ENCODE measurements around the gene CHAF1B.
"Not testable (repeated sequence)": the region's sequence is repeated elsewhere in the genome, so short reads cannot be mapped to it uniquely, and the experiment has no call there.

CHAF1B gene

GRCh38 chr21:36391649-36392048 lies 6.5 kb downstream of the CHAF1B start:
- DNase-seq = not testable (repeated sequence)

- no peak for DNase-seq
These were observed 10.3 kb downstream of the CHAF1B start for GRCh38 chr21:36395353-36396111.

DNA sequence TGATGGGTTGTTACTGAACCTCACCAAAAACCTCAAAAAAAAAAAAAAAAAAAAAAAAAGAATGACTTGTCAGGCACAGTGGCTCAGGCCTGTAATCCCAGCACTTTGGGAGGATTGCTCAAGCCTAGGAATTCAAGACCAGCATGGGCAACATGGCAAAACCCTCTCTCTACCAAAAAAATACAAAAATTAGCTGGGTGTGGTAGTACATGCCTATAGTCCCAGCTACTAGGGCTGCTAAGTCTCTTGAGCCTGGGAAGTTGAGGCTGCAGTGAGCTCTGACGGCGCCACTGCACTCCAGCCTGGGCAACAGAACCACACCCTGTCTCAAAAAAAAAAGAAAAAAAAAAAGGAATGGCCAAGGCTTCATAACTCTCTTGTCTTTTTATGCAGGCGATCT lies 11.1 kb downstream of the CHAF1B start:
- DNase-seq = no peak

GRCh38 chr21:36396971-36397370 lies 11.8 kb downstream of the CHAF1B start:
- no peak for DNase-seq

GRCh38 chr21:36397606-36398005 lies 12.4 kb downstream of the CHAF1B start:
- DNase-seq = no peak

DNA sequence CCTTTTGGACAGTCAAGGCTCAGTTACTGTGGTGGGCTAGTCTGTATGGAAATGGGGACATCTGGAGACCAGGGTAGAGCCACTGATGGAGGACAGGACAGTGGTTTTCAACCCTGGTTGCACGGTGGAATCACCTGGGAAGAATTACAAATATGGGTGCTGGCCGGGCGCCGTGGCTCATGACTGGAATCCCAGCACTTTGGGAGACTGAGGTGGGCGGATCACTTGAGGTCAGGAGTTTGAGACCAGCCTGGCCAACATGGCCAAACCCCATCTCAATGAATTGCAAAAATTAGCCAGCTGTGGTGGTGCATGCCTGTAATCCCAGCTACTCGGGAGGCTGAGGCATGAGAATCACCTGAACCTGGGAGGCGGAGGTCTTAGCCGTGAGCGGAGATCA lies 14.5 kb downstream of the CHAF1B start:
- not testable (repeated sequence) for DNase-seq

- no peak for DNase-seq
These were observed 15.5 kb downstream of the CHAF1B start for GRCh38 chr21:36400719-36401118.

- DNase-seq = no peak
These were observed 17.1 kb downstream of the CHAF1B start for GRCh38 chr21:36402339-36402738.

DNA sequence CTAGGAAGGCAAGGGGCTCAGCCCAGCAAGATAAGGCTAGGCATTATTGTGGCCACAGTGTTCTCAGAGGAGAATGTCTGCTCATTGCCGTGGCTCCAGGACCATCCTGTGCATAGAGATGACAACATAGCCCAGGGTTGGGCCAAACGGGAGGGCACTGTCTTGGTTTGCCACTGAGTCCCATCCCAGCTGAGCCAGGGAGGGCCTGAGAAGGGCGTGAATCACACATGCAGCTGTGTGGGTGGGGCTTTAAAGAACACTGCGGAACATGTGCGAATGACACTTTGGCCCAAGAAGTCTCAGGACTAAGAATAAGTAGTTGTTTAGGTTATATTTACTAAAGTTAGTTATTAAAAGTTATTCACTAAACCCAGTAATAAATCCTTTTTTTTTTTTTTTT lies 18.5 kb downstream of the CHAF1B start:
- DNase-seq = no peak

DNA sequence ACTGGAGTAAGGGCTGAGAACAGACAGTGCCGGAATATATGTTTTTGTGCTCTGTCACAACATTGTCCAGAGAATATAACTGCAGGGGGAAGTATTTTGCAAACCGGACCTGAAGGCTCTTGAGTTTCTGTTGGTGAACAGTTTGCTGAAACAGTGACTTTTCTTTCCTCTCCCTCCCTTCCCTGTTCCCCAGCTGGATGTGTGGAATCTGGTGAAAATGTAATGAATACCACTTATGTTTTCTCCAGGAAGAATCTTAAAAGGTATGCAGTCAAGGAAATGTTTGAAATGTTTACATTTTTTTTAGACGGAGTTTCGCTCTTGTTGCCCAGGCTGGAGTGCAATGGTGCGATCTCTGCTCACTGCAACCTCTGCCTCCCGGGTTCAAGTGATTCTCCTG lies 23.4 kb downstream of the CHAF1B start:
- no peak for DNase-seq

DNA sequence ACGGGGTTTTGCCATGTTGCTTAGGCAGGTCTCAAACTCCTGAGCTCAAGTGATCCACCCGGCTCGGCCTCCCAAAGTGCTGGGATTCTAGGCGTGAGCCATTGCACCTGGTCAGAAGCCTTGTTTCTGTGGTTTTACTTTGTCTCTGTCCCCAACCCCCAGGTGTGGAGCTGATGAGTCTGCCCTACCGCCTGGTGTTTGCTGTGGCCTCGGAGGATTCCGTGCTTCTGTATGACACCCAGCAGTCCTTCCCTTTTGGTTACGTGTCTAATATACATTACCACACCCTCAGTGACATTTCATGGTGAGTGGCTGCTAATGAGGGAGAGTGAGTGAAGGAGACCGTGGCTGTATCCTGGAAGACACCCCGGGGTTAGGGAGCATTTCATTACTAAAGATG lies 26.1 kb downstream of the CHAF1B start:
- no peak for DNase-seq

DNA sequence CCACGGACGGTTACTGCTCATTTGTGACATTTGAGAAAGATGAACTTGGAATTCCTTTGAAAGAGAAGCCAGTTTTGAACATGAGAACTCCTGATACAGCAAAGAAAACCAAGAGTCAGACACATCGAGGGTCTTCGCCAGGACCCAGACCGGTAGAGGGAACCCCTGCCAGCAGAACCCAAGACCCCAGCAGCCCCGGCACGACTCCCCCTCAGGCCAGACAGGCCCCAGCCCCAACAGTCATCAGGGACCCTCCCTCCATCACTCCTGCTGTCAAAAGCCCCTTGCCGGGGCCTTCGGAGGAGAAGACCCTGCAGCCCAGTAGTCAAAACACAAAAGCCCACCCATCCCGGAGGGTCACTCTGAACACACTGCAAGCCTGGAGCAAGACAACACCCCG lies 27.7 kb downstream of the CHAF1B start:
- DNase-seq = no peak

- DNase-seq = no peak
These were observed 30.2 kb downstream of the CHAF1B start for GRCh38 chr21:36415375-36415774.

GRCh38 chr21:36419241-36419640 lies 34.0 kb downstream of the CHAF1B start:
- DNase-seq = no peak

DNA sequence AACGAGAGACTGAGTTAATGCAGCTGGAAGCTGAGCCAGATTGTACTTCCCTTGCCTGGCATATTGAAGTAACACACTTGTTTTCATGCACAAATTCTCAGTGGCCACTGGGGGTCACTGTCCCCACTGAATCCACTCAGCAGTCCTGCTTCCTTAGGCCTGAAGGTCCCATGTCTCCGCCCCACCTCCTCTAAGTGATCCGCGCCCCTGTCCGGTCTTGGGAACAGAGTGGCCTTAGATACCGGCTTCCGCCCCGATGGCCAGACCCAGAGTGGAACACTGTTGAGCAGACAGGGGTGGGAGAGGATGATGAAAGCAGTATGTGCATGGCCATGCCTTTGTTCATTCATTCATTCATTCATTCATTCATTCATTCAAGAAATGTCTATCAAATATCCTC lies 34.8 kb downstream of the CHAF1B start:
- no peak for DNase-seq

GRCh38 chr21:36420571-36421339 lies 35.6 kb downstream of the CHAF1B start:
- no peak for DNase-seq

- no peak for DNase-seq
These were observed 37.3 kb downstream of the CHAF1B start for GRCh38 chr21:36422279-36423098.

DNA sequence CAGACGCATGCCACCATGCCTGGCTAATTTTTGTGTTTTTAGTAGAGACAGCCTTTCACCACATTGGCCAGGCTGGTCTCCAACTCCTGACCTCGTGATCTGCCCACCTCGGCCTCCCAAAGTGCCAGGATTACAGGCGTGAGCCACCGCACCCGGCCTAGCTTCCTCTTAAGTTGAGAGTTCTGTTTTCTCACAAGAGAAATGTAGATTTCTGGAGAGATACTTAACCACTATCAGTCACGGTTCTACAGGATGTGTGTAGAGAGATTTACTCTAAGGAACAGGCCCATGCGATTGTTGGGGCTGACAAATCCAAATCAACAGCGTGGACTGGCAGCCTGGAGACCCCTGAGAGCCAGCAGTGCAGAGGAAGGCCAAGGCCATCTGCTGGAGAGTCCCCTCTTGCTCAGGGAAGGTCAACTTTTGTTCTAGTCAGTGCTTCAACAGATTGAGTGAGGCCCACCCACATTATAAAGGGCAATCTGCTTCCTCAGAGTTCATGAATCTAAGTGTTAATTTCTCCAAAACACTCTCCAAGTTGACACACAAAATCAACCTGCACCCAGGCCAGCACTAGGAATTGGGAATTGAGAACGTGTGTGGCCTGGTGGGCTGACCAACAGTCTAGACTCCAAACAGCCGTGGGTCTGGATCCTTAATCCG lies 38.7 kb downstream of the CHAF1B start:
- no peak for DNase-seq

- no peak for DNase-seq
These were observed 39.4 kb downstream of the CHAF1B start for GRCh38 chr21:36424592-36424991.

DNA sequence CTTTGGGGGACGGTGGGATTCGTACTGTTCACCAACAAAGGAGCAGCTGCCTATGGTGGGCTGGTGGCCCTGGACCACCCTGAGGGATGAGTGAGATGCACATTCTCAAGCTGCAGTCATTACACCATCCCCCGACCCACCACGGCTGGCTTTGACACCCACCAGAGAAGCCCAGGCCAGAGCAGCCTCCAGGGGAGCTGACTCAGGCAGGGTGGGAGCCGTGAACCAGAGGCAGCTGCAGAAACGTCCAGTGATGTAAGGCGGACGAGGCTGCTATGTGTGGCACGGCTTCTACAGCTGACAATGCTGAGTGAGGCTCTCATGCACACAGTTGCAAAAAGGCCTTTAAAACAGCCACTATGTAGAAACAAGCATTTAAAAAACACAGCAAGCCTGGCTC lies 40.1 kb downstream of the CHAF1B start:
- no peak for DNase-seq

- DNase-seq = no peak
These were observed 42.3 kb downstream of the CHAF1B start for GRCh38 chr21:36427502-36427901.

GRCh38 chr21:36428761-36429432 lies 43.7 kb downstream of the CHAF1B start:
- no peak for DNase-seq

All from GOT3 (cell line).